B cell (primary cell): ENCODE data around the gene MMP14.

Source experiments
- EZH2 ChIP-seq: IDR thresholded peaks from 2 replicates; pipeline ENCODE4 v1.6.1; 2012; ENCODE audit warnings: borderline replicate concordance, low read depth, mild to moderate bottlenecking, moderate library complexity, low read length; ENCODE audit not compliant: insufficient read depth, poor library complexity, severe bottlenecking
- TF ChIP-seq, protein P1 (sequence below): fragments of 200-600 bp; IDR thresholded peaks from one replicate; pipeline ENCODE4 v1.8.0; 2022; ENCODE audit warnings: antibody characterized with exemption, mild to moderate bottlenecking

DNA sequence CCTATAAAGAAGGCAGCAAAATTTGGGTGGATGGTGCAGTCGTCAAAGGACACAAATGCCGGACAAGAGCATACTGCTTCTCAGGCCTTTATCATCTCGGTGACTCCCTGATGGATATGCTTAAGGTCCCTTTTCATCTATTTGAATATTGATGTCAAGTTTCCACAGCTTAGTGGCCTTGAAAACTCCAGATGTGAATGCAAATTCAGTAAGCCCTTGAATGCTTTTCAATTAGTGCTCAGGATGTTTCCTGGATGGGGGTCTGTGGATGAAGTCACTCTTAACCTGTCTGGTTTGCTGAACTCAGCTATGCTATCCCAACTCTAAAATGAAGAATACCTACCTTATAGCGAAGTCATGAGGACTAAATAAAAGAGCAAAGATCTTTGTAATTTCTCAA lies 57.3 kb downstream of the MMP14 start:
- TF ChIP-seq, protein P1, sequence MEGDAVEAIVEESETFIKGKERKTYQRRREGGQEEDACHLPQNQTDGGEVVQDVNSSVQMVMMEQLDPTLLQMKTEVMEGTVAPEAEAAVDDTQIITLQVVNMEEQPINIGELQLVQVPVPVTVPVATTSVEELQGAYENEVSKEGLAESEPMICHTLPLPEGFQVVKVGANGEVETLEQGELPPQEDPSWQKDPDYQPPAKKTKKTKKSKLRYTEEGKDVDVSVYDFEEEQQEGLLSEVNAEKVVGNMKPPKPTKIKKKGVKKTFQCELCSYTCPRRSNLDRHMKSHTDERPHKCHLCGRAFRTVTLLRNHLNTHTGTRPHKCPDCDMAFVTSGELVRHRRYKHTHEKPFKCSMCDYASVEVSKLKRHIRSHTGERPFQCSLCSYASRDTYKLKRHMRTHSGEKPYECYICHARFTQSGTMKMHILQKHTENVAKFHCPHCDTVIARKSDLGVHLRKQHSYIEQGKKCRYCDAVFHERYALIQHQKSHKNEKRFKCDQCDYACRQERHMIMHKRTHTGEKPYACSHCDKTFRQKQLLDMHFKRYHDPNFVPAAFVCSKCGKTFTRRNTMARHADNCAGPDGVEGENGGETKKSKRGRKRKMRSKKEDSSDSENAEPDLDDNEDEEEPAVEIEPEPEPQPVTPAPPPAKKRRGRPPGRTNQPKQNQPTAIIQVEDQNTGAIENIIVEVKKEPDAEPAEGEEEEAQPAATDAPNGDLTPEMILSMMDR, result no peak
- no peak for TF ChIP-seq EZH2
